Subcutaneous adipose tissue (tissue), 4 donors: ENCODE data around the gene FOCAD. TPM values are rescaled to one million over a fixed set of nuclear protein-coding genes. Genes with fewer than 3 reads are reported as not detected.

ENCODE experiments used
- total RNA-seq, 4 donors: library from RNA; depleted of rRNA; stranded (reverse); fragments of >200 nt; gene quantifications; one replicate each; pipeline ENCODE4 v1.1.0, GENCODE V29; 2016
- TF ChIP-seq, protein P1 (sequence below): fragments of 450-650 bp; IDR thresholded peaks from one replicate; pipeline ENCODE4 v1.5.1; 2016; ENCODE audit warnings: low read depth, mild to moderate bottlenecking, control low read depth, antibody characterized with exemption, moderate library complexity

The FOCAD gene
- total RNA-seq, 4 donors from 2014 or later, result 24.6 to 31.7 (median 27.5) TPM

GRCh38 chr9:20854444-20854843 is 170.4 kb downstream of the FOCAD start:
- TF ChIP-seq, protein P1, sequence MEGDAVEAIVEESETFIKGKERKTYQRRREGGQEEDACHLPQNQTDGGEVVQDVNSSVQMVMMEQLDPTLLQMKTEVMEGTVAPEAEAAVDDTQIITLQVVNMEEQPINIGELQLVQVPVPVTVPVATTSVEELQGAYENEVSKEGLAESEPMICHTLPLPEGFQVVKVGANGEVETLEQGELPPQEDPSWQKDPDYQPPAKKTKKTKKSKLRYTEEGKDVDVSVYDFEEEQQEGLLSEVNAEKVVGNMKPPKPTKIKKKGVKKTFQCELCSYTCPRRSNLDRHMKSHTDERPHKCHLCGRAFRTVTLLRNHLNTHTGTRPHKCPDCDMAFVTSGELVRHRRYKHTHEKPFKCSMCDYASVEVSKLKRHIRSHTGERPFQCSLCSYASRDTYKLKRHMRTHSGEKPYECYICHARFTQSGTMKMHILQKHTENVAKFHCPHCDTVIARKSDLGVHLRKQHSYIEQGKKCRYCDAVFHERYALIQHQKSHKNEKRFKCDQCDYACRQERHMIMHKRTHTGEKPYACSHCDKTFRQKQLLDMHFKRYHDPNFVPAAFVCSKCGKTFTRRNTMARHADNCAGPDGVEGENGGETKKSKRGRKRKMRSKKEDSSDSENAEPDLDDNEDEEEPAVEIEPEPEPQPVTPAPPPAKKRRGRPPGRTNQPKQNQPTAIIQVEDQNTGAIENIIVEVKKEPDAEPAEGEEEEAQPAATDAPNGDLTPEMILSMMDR, result no peak

- TF ChIP-seq, protein P1, result no peak
Observed at GRCh38 chr9:20863945-20864344, 179.9 kb downstream of the FOCAD start.

- TF ChIP-seq, protein P1, result no peak
Observed at GRCh38 chr9:20865347-20865746, 181.3 kb downstream of the FOCAD start.

GRCh38 chr9:20870115-20870514 is 186.1 kb downstream of the FOCAD start:
- TF ChIP-seq, protein P1, result no peak

GRCh38 chr9:20872340-20872977 is 188.4 kb downstream of the FOCAD start:
- TF ChIP-seq, protein P1, result no peak

- TF ChIP-seq, protein P1, result no peak
Observed at GRCh38 chr9:20873240-20873865, 189.3 kb downstream of the FOCAD start.

DNA sequence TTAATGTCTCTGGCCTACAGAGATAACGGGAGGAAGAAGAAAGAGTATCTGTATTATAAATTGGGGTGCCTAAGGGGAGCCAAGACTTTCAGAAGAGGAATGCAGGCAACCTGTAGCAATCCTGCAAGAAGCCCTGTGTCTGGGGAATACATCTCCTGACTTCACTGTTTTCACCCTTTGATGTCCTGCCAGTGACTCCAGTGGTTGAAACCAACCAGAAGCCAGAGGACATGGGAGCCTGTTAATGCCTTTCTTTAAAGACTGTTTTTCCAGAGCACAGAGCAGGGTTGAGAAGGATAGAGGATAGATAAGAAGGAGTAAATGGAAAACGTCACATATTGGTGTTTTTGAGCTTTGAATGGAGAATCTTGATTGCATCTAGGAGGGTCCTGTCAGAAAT is 196.2 kb downstream of the FOCAD start:
- TF ChIP-seq, protein P1, result no peak
